Left renal cortex interstitium (tissue), 4 donors: ENCODE data around the gene NLE1. TPM values are rescaled to one million over a fixed set of nuclear protein-coding genes. Genes with fewer than 3 reads are reported as not detected.
"Not testable (repeated sequence)": the region's sequence is repeated elsewhere in the genome, so short reads cannot be mapped to it uniquely, and the experiment has no call there.

Experiments
- DNase-seq, 4 donors: peaks; one replicate each; pipeline ENCODE4 v3.0.0-alpha.2; 2013; ENCODE audit warnings: low read depth in 4 of 4, low spot score in 2 of 4, missing footprints in 1 of 4
- polyA plus RNA-seq, 4 donors: library from polyadenylated mRNA; unstranded; fragments of 120-200 nt; gene quantifications; one replicate each; pipeline ENCODE4 v1.2.1, GENCODE V29; 2013; ENCODE audit not compliant: insufficient read length in 4 of 4

Gene NLE1
- 10 to 100 TPM; 16.7 to 22.8 (median 17.8) TPM for polyA plus RNA-seq

- DNase-seq = peak; percentile 17 to 60 (median 45)
Measured at GRCh38 chr17:35141681-35142466, at the start of gene NLE1. Gene NLE1, minus strand, starts transcription at chr17:35142303. Its CDS starts 28 bp downstream, at chr17:35142275.

DNA sequence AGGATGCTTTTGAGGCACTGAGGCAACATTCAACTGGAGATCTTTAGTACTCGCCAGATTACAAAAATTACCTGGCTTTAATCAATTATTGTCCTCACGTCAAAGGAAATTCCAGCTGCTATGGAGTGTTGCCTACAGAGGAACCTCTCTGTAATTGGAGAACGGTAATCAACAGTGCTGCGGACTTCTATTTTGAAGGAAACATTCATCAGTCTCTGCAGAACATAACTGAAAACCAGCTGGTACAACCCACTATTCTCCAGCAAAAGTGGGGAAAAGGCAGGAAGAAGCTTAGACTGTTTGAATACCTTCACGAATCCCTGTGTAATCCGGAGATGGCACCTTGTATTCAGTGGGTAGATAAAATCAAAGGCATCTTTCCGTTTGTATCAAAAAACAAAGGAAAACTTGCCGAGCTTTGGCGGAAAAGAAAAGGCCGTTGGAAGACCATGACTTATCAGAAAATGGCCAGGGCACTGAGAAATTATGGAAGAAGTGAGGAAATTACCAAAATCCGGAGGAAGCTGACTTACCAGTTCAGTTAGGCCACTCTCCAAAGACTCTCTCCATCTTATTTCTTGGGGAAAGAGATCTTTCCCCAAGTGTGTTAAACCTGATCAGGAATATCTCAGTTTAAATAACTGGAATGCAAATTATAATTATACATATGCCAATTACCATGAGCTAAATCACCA, 49.0 kb upstream of the NLE1 start:
- DNase-seq = no peak

DNA sequence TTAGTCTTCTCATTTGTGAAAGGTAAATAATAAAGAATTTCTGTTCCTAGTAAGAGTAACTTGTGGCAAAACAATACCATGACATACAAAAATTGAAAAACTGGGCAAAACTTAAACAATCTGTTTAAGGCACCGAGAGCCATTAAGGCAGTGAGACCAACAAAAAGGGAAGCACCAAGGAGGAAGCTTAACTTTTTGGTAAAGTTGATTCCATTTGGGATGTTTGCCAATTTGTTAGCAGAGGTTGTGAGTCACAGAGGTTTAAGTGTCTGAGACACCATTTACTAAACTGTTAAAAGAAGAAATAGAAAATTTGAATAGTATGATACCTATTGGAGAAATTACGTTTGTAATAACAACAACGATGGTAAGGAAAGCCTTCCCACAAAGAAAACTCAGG, 47.2 kb upstream of the NLE1 start:
- no peak for DNase-seq

GRCh38 chr17:35188111-35188510, 46.0 kb upstream of the NLE1 start:
- no peak for DNase-seq

- DNase-seq = no peak
Measured at GRCh38 chr17:35187481-35187880, 45.4 kb upstream of the NLE1 start.

DNA sequence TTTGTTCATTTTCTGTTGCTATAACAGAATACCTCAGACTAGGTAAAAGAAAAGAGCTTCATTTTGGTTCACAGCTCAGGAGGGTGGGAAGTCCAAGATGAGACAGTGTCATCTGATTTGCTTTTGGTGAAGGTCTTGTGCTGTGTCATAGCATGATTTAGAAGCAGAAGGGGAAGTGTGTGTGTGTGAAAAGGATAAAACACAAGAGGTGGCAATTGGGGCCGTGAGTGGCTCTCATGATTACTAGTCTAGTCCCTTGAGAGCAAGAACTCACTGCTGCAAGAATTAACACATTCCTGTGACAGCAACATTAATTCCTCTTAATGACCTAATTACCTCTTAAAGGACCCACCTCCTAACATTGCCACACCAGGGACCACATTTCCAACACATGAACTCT, 43.7 kb upstream of the NLE1 start:
- no peak for DNase-seq

DNA sequence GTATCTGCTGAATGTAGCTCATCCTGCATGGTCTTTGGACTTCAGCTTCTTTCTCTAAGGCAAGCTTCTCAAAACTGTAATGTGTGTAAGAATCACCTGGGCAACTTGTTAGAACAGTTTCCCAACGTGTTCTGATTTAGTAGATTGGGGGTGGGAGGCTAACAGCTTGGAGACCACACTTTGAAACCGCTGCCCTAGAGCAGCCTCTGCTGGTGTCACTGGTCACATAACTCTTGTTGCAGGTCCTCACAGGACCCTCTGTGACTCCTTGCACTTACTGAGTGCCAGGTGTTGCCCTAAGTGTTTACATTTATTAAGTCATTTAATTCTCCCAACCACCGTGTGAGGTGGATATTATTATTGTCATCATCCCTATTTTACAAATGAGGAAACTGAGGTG, 42.2 kb upstream of the NLE1 start:
- no peak for DNase-seq

DNA sequence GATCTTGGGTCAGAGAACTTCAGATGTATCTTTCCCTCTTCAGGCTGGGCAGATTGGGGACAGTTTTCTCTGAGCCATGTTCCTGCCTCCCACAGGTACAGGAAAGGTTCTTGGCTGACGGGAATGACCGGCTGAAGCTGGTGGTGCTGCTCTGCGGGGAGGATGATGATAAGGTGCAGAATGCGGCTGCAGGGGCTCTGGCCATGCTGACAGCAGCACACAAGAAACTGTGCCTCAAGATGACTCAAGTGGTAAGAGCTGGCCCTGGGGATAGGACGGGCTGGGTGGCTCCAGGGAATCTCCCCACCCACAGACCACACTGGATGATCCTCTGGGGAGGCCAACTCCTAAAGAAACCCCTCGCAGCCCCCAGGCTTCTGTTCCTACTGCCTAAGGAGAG, 41.2 kb upstream of the NLE1 start:
- no peak for DNase-seq

- not testable (repeated sequence) for DNase-seq
Measured at GRCh38 chr17:35179379-35179778, 37.3 kb upstream of the NLE1 start.

DNA sequence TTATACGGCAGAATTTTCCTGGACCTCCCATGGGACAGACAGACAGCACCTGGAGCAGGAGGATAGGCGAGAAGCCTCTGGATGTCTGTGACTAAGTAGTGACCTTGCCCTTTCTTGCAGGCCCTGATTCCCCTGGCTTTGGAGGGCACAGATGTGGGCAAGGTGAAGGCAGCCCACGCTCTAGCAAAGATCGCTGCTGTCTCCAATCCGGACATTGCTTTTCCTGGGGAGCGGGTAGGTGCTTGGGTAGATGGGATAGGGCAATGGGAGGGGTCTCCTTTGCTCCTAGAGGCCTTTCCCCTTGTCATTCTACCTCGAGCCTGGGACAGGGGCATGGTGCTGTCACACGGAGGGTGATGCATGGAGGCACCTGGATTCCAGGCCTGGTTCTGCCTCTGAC, 34.8 kb upstream of the NLE1 start:
- no peak for DNase-seq

GRCh38 chr17:35175638-35176415, 33.7 kb upstream of the NLE1 start:
- DNase-seq = no peak

DNA sequence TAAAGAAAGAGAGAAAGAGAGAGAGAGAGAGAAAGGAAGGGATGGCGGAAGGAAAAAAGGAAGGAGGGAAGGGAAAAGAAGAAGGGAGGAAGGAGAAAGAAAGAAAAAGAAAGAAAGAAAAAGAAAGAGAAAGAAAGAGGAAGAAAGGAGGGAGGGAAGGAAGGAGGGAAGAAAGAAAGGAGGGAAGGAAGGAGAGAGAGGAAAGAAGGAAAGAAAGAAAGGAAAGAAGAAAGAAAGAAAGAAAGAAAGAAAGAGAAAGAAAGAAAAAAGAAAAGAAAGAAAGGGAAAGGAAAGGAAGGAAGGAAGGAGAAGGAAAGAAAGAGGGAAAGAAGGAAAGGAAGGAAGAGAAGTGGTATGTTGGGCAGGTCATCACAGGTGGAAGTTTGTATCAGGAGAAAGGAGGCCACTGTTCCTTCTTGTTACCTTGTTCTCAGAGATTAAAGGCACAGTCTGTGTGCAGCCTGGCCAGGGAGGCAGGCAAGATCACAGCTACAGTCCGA, 32.8 kb upstream of the NLE1 start:
- no peak for DNase-seq

- not testable (repeated sequence) for DNase-seq
Measured at GRCh38 chr17:35172321-35172720, 30.2 kb upstream of the NLE1 start.

DNA sequence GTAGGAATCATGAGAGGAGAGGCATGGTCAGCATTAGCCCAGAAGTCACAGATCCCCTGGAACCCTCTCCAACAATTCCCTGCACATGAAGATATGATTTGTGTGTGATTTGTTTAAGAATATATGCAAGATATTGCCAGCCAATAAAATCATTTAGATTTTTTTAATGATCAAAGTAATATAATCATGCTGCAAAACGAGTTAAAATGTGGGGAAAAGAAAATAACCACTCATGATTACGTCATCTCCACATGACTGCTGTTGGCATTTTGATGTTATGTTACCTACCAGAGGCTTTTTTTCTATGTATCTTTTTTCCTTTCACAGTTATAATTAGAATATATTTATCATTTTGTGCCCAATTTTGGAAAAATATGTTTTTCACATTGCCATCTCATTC, 29.7 kb upstream of the NLE1 start:
- DNase-seq = no peak

GRCh38 chr17:35170968-35171771, 29.1 kb upstream of the NLE1 start:
- peak in 1 of 4 donors; percentile 8 for DNase-seq

DNA sequence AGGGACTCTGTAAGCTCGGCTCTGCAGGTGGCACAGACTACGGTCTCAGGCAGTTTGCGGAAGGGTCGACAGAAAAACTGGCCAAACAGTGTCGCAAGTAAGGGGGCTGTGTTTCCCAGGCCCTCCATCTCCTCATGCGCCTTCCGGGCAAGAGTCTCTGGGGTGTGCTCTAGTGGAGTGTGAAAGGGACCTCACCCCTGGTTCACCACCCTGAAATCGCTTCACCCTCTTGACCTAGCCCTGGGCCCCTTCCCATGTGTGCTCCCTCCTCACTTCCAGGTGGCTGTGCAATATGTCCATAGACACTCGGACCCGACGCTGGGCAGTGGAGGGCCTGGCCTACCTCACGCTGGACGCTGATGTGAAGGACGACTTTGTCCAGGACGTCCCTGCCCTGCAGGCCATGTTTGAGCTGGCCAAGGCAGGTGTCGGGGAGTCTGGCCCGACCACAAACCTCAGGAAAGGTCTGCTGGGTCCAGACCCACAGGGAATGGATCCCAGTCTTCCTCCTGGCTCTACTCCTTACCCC, 27.8 kb upstream of the NLE1 start:
- no peak for DNase-seq

GRCh38 chr17:35167666-35168065, 25.6 kb upstream of the NLE1 start:
- DNase-seq = no peak

- DNase-seq = no peak
Measured at GRCh38 chr17:35167046-35167445, 24.9 kb upstream of the NLE1 start.

DNA sequence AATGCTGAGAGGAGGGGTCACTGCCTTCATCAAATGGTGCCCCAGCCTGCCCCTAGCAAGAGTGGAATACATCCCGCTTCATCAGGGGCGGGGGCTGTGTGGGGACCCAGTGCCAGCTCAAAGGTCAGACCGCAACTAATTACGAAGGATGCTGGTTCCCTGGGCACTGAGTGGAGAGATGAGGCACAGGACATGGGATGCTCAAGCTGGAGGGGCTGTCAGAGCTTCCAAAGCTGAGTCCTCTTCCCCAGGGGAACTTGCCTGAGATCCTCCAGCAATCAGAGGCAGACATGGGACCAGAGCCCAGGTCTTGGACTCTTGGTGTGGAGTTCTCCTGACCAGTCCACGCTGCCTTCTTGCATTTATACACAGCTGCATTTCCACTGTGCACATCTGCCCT, 24.4 kb upstream of the NLE1 start:
- no peak for DNase-seq

DNA sequence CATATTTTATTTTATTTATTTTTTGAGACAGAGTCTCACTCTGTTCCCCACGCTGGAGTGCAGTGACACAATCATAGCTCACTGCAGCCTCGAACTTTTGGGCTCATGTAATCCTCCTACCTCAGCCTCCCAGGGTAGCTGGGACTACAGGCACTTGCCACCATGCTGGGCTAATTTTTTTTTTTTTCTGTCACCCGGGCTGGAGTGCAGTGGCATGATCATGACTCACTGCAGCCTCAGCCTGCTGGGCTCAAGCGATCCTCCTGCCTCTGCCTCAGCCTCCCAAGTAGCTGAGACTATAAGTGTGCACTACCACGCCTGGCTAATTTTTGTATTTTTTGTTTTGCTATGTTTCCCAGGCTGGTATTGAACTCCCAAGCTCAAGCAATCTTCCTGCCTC, 22.6 kb upstream of the NLE1 start:
- DNase-seq = no peak
